ENCODE results near the gene NCAPD3.

NCAPD3 gene

DNA sequence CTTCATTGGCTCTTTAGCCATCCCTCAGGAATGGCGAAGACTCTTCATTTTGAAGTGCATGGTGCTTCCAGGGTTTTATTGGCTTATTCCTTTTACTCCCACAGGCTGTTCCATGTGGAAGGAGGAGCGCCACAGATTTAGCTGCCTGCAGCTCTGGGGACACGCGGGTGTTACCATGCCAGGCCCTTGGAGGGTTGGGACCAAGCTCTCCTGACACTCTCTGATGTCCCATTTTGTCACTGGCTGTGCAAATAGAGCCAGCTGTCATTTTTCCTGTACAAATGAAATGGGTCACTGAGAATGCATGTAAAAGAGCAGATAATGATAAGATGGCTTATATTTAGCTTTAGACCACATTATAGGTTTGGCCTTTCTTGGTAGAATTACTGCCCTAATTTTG, 20.1 kb upstream of the NCAPD3 start:
- no peaks in the 10 kb centered on the region for H3K4me1 ChIP-seq (ENCODE audit: control insufficient read depth in 2 of 2, insufficient read depth in 1 of 2, low read depth in 1 of 2, low read length in 2 of 2)
- H3K18ac ChIP-seq (ENCODE audit: low read length): no peak overlapping the region
- H3K4me3 ChIP-seq (ENCODE audit: low read length in 2 of 2): no peak overlapping the region
- H2BK120ac ChIP-seq (ENCODE audit: low read depth, low read length): no peak overlapping the region
- H4K8ac ChIP-seq (ENCODE audit: low read depth, low read length): no peak overlapping the region
- H3K23ac ChIP-seq (ENCODE audit: low read depth, low read length, poor library complexity): no peak overlapping the region
- H2BK12ac ChIP-seq (ENCODE audit: low read length): no peak overlapping the region
- H3K27me3 ChIP-seq (ENCODE audit: control insufficient read depth in 3 of 3, insufficient read depth in 3 of 3, low read depth in 1 of 3, low read length in 3 of 3): no peaks in the 10 kb centered on the region
- no peak overlapping the region for H2BK5ac ChIP-seq (ENCODE audit: low read length)
- DNase-seq (ENCODE audit: low spot score): no peak
- no peak overlapping the region for H2AFZ ChIP-seq (ENCODE audit: low read length)
- no peak overlapping the region for H3K27ac ChIP-seq (replicated peaks; ENCODE audit: low read length)
- H3K14ac ChIP-seq (ENCODE audit: low read length): no peak overlapping the region
- H3K36me3 ChIP-seq (replicated peaks in 1 of 2; ENCODE audit: control insufficient read depth in 2 of 2, insufficient read depth in 2 of 2, low read length in 2 of 2): peaks cover 29 to 97% of the 10 kb centered on the region in 2 donors
- WGBS, 2 donors (ENCODE audit: extremely low coverage in 2 of 2, insufficient read length in 2 of 2, insufficient replicate concordance in 1 of 2): no CpG with 5 or more reads among the region's 4 CpGs
- H2AK5ac ChIP-seq (ENCODE audit: low read depth, low read length): no peak overlapping the region
- no peaks in the 10 kb centered on the region for H3K9me3 ChIP-seq (replicated peaks in 1 of 2; ENCODE audit: control insufficient read depth in 2 of 2, insufficient read depth in 1 of 2, low read depth in 1 of 2, low read length in 2 of 2)
- H3K4me2 ChIP-seq (ENCODE audit: insufficient read depth, low read length, poor library complexity, severe bottlenecking): no peak overlapping the region
- no peak overlapping the region for H3K4ac ChIP-seq (ENCODE audit: low read length)
- H3K9ac ChIP-seq (ENCODE audit: low read depth, low read length, poor library complexity): no peak overlapping the region
- H2BK15ac ChIP-seq (ENCODE audit: low read length): no peak overlapping the region
- H3K79me1 ChIP-seq (ENCODE audit: low read depth, low read length): no peaks in the 10 kb centered on the region
- no peak overlapping the region for H4K91ac ChIP-seq (ENCODE audit: low read depth, low read length, poor library complexity)

DNA sequence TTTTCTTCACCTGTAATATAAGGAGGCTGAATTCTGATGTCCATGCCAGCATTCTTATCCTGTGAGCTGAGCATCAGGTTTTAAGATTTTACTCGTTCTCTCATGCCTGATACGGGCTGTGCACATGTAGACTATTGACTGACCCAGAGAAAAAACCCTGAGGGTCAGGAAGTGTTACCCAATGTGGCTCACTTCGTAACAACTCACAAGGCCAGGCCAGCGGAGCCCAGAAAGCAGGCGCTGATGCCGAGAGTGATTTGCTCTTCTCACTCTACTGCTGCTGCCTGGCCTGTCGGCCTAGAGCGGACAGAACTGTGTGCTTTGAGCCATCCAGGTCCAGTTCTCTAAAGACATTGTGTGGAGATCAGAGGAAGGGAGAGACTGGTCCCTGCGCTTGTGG, 18.6 kb upstream of the NCAPD3 start:
- H3K18ac ChIP-seq (ENCODE audit: low read length): no peak overlapping the region
- H3K27ac ChIP-seq (replicated peaks; ENCODE audit: low read length): no peak overlapping the region
- H2AK5ac ChIP-seq (ENCODE audit: low read depth, low read length): no peak overlapping the region
- H3K27me3 ChIP-seq (ENCODE audit: control insufficient read depth in 3 of 3, insufficient read depth in 3 of 3, low read depth in 1 of 3, low read length in 3 of 3): no peaks in the 10 kb centered on the region
- no peak overlapping the region for H4K91ac ChIP-seq (ENCODE audit: low read depth, low read length, poor library complexity)
- no peak overlapping the region for H2BK5ac ChIP-seq (ENCODE audit: low read length)
- peaks cover 21 to 83% of the 10 kb centered on the region in 2 donors for H3K36me3 ChIP-seq (replicated peaks in 1 of 2; ENCODE audit: control insufficient read depth in 2 of 2, insufficient read depth in 2 of 2, low read length in 2 of 2)
- H3K4me3 ChIP-seq (ENCODE audit: low read length in 2 of 2): no peak overlapping the region
- H2BK120ac ChIP-seq (ENCODE audit: low read depth, low read length): no peak overlapping the region
- no peaks in the 10 kb centered on the region for H3K9me3 ChIP-seq (replicated peaks in 1 of 2; ENCODE audit: control insufficient read depth in 2 of 2, insufficient read depth in 1 of 2, low read depth in 1 of 2, low read length in 2 of 2)
- H3K9ac ChIP-seq (ENCODE audit: low read depth, low read length, poor library complexity): no peak overlapping the region
- H3K79me1 ChIP-seq (ENCODE audit: low read depth, low read length): no peaks in the 10 kb centered on the region
- no peak overlapping the region for H2AFZ ChIP-seq (ENCODE audit: low read length)
- no peak overlapping the region for H2BK12ac ChIP-seq (ENCODE audit: low read length)
- no CpG with 5 or more reads among the region's 9 CpGs for WGBS, 2 donors (ENCODE audit: extremely low coverage in 2 of 2, insufficient read length in 2 of 2, insufficient replicate concordance in 1 of 2)
- DNase-seq (ENCODE audit: low spot score): no peak
- no peak overlapping the region for H3K4me2 ChIP-seq (ENCODE audit: insufficient read depth, low read length, poor library complexity, severe bottlenecking)
- no peaks in the 10 kb centered on the region for H3K4me1 ChIP-seq (ENCODE audit: control insufficient read depth in 2 of 2, insufficient read depth in 1 of 2, low read depth in 1 of 2, low read length in 2 of 2)
- H3K14ac ChIP-seq (ENCODE audit: low read length): no peak overlapping the region
- no peak overlapping the region for H3K4ac ChIP-seq (ENCODE audit: low read length)
- H2BK15ac ChIP-seq (ENCODE audit: low read length): no peak overlapping the region
- H3K23ac ChIP-seq (ENCODE audit: low read depth, low read length, poor library complexity): no peak overlapping the region
- H4K8ac ChIP-seq (ENCODE audit: low read depth, low read length): no peak overlapping the region

DNA sequence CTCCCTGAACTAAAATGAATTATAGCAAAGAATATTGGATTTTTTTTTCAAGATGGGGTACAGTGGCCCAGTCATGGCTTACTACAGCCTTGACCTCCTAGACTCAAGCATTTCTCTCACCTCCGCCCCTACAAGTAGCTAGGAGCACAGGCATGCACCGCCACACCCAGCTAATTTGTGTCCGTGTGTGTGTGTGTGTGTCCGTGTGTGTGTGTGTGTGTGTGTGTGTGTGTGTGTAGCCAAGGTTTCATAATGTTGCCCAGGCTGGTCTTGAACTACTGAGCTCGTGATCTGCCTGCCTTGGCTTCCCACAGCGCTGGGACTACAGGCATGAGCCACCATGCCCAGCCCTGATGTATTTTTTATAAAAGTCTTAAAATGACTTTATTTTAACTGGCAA, 16.8 kb upstream of the NCAPD3 start:
- Histone ChIP-seq H3K9ac (ENCODE audit: low read depth, low read length, poor library complexity) (no peak overlapping the region), H3K14ac (ENCODE audit: low read length) (no peak overlapping the region), H4K8ac (ENCODE audit: low read depth, low read length) (no peak overlapping the region), H2BK120ac (ENCODE audit: low read depth, low read length) (no peak overlapping the region), H2AFZ (ENCODE audit: low read length) (no peak overlapping the region), H2BK12ac (ENCODE audit: low read length) (no peak overlapping the region), H3K79me1 (ENCODE audit: low read depth, low read length) (no peaks in the 10 kb centered on the region), H2AK5ac (ENCODE audit: low read depth, low read length) (no peak overlapping the region), H2BK5ac (ENCODE audit: low read length) (no peak overlapping the region), H3K27ac (replicated peaks; ENCODE audit: low read length) (no peak overlapping the region), H3K9me3 (replicated peaks in 1 of 2; ENCODE audit: control insufficient read depth in 2 of 2, insufficient read depth in 1 of 2, low read depth in 1 of 2, low read length in 2 of 2) (no peaks in the 10 kb centered on the region), H3K18ac (ENCODE audit: low read length) (no peak overlapping the region), H3K4ac (ENCODE audit: low read length) (no peak overlapping the region), H4K91ac (ENCODE audit: low read depth, low read length, poor library complexity) (no peak overlapping the region), H3K4me2 (ENCODE audit: insufficient read depth, low read length, poor library complexity, severe bottlenecking) (no peak overlapping the region), H2BK15ac (ENCODE audit: low read length) (no peak overlapping the region), H3K4me3 (ENCODE audit: low read length in 2 of 2) (no peak overlapping the region), H3K23ac (ENCODE audit: low read depth, low read length, poor library complexity) (no peak overlapping the region), H3K36me3 (replicated peaks in 1 of 2; ENCODE audit: control insufficient read depth in 2 of 2, insufficient read depth in 2 of 2, low read length in 2 of 2) (peaks cover 19 to 71% of the 10 kb centered on the region in 2 donors), H3K4me1 (ENCODE audit: control insufficient read depth in 2 of 2, insufficient read depth in 1 of 2, low read depth in 1 of 2, low read length in 2 of 2) (no peaks in the 10 kb centered on the region), H3K27me3 (ENCODE audit: control insufficient read depth in 3 of 3, insufficient read depth in 3 of 3, low read depth in 1 of 3, low read length in 3 of 3) (no peaks in the 10 kb centered on the region)
- WGBS, 2 donors (ENCODE audit: extremely low coverage in 2 of 2, insufficient read length in 2 of 2, insufficient replicate concordance in 1 of 2): no CpG with 5 or more reads among the region's 6 CpGs
- no peak for DNase-seq (ENCODE audit: low spot score)

DNA sequence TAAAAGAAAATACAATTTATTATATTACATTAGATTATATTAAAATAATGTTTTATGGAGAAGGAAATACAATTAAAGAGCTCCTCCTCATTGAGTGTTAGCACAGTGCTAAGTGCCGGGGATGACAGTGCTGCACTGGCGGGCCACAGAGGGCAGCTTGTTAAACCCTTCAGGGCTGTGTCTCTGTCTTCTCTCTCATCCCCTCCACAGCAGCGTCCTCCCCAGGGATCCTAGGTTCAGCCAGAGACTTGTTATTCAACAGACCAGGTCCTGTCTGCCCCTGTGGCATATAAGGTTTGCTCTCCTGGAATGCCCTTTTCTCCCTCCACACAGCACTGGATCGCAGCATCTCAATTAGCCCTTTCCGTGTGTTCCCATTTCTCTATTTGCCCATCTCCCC, 15.2 kb upstream of the NCAPD3 start:
- Histone ChIP-seq H3K9me3 (replicated peaks in 1 of 2; ENCODE audit: control insufficient read depth in 2 of 2, insufficient read depth in 1 of 2, low read depth in 1 of 2, low read length in 2 of 2) (no peaks in the 10 kb centered on the region), H4K8ac (ENCODE audit: low read depth, low read length) (no peak overlapping the region), H3K4me2 (ENCODE audit: insufficient read depth, low read length, poor library complexity, severe bottlenecking) (no peak overlapping the region), H3K27ac (replicated peaks; ENCODE audit: low read length) (no peak overlapping the region), H2BK120ac (ENCODE audit: low read depth, low read length) (no peak overlapping the region), H4K91ac (ENCODE audit: low read depth, low read length, poor library complexity) (no peak overlapping the region), H3K27me3 (ENCODE audit: control insufficient read depth in 3 of 3, insufficient read depth in 3 of 3, low read depth in 1 of 3, low read length in 3 of 3) (no peaks in the 10 kb centered on the region), H3K14ac (ENCODE audit: low read length) (no peak overlapping the region), H3K23ac (ENCODE audit: low read depth, low read length, poor library complexity) (no peak overlapping the region), H3K4ac (ENCODE audit: low read length) (no peak overlapping the region), H2BK12ac (ENCODE audit: low read length) (no peak overlapping the region), H3K36me3 (replicated peaks in 1 of 2; ENCODE audit: control insufficient read depth in 2 of 2, insufficient read depth in 2 of 2, low read length in 2 of 2) (peaks cover 12 to 62% of the 10 kb centered on the region in 2 donors), H3K9ac (ENCODE audit: low read depth, low read length, poor library complexity) (no peak overlapping the region), H3K4me3 (ENCODE audit: low read length in 2 of 2) (no peak overlapping the region), H2BK5ac (ENCODE audit: low read length) (no peak overlapping the region), H2BK15ac (ENCODE audit: low read length) (no peak overlapping the region), H2AK5ac (ENCODE audit: low read depth, low read length) (no peak overlapping the region), H3K4me1 (ENCODE audit: control insufficient read depth in 2 of 2, insufficient read depth in 1 of 2, low read depth in 1 of 2, low read length in 2 of 2) (no peaks in the 10 kb centered on the region), H3K18ac (ENCODE audit: low read length) (no peak overlapping the region), H3K79me1 (ENCODE audit: low read depth, low read length) (no peaks in the 10 kb centered on the region), H2AFZ (ENCODE audit: low read length) (no peak overlapping the region)
- no CpG with 5 or more reads among the region's 5 CpGs for WGBS, 2 donors (ENCODE audit: extremely low coverage in 2 of 2, insufficient read length in 2 of 2, insufficient replicate concordance in 1 of 2)
- no peak for DNase-seq (ENCODE audit: low spot score)

Measured in neuronal stem cell (in vitro differentiated cells).